Measurements from ENCODE around the gene TMCO4. TPM values are rescaled to one million over a fixed set of nuclear protein-coding genes. Genes with fewer than 3 reads are reported as not detected.

The TMCO4 gene
- total and polyA plus RNA-seq, 10 of the 15 experiments (the other 5 are each of a cell fraction or from before 2014, with no cell fraction given), result 2.4 to 20.8 (median 13.0) TPM

- TF ChIP-seq IRF3 (IDR thresholded peaks at IDR 0.05) (no peak), RAD51 (IDR thresholded peaks at IDR 0.05) (0 out of 2 replicates have a peak, but pooled peaks have one; percentile 57), FOXM1 (IDR thresholded peaks at IDR 0.05; ENCODE audit: low read depth, low read length) (0 out of 2 replicates have a peak, but pooled peaks have one; percentile 49), CBX3 (IDR thresholded peaks at IDR 0.05; ENCODE audit: borderline replicate concordance, low read depth) (no peak), E4F1 (IDR thresholded peaks at IDR 0.05; ENCODE audit: borderline replicate concordance, partially characterized antibody) (peak; percentile 74), CBFB (IDR thresholded peaks at IDR 0.05; ENCODE audit: low read depth) (no peak), HSF1 (IDR thresholded peaks at IDR 0.05; ENCODE audit: low read depth, low read length) (no peak), REST (IDR thresholded peaks at IDR 0.05; ENCODE audit: low read depth, low read length) (no peak), GABPA (IDR thresholded peaks at IDR 0.05; ENCODE audit: low read depth) (no peak)
Observed at GRCh38 chr1:19710825-19711611, 88.7 kb downstream of the TMCO4 start (continued).
